ENCODE results near the gene ATP11B. TPM values are rescaled to one million over a fixed set of nuclear protein-coding genes. Genes with fewer than 3 reads are reported as not detected.

ATP11B gene
- total and polyA plus RNA-seq, 2 of the 8 experiments (the other 6 are each of a cell fraction or from before 2014, with no cell fraction given) = 5.1 to 26.5 TPM

GRCh38 chr3:182947888-182948287, 154.6 kb downstream of the ATP11B start:
- Histone ChIP-seq H2BK12ac (ENCODE audit: low read depth, low read length) (no peak overlapping the region), H3K9me3 (ENCODE audit: insufficient read depth in 2 of 2, low read depth in 1 of 2, low read length in 1 of 2) (peaks cover 0 to 4% of the 10 kb centered on the region in 2 experiments; a peak in 1 of 4 replicates), H3K36me3 (ENCODE audit: control insufficient read depth in 2 of 4, insufficient read depth in 4 of 4, low read length in 3 of 4) (peaks cover 0 to 18% (median 5%) of the 10 kb centered on the region in 4 experiments; a peak in 4 of 8 replicates), H3K4me1 (replicated peaks in 1 of 4; ENCODE audit: control insufficient read depth in 3 of 4, insufficient read depth in 4 of 4, low read length in 3 of 4) (peaks cover 0 to 4% (median 0%) of the 10 kb centered on the region in 4 experiments; a peak in 3 of 7 replicates), H2AFZ (ENCODE audit: low read length) (no peak overlapping the region), H3K18ac (ENCODE audit: extremely low read depth, low read length) (no peak overlapping the region), H3K23me2 (ENCODE audit: low read depth, low read length) (no peaks in the 10 kb centered on the region), H3K27ac (ENCODE audit: low read depth, low read length) (no peak overlapping the region), H3K23ac (ENCODE audit: insufficient read length) (no peak overlapping the region), H4K91ac (replicated peaks; ENCODE audit: insufficient read length, low read length) (no peak overlapping the region), H3K9ac (replicated peaks in 1 of 4; ENCODE audit: extremely low read depth in 1 of 4, low read depth in 3 of 4, low read length in 3 of 4) (no peak overlapping the region), H3K14ac (ENCODE audit: insufficient read length) (no peak overlapping the region), H2BK20ac (ENCODE audit: low read length) (no peak overlapping the region), H3K4me3 (ENCODE audit: extremely low read depth in 1 of 4, insufficient read depth in 2 of 4, low read depth in 3 of 4, low read length in 4 of 4) (no peak overlapping the region), H2AK5ac (ENCODE audit: low read depth, low read length) (no peak overlapping the region), H3K56ac (replicated peaks; ENCODE audit: insufficient read length, low read depth, low read length) (no peak overlapping the region), H4K5ac (ENCODE audit: insufficient read length, low read depth, low read length) (no peak overlapping the region), H3K79me1 (ENCODE audit: low read depth, low read length) (no peaks in the 10 kb centered on the region), H2BK15ac (ENCODE audit: low read length) (no peak overlapping the region), H2BK5ac (ENCODE audit: low read depth, low read length) (no peak overlapping the region), H3K79me2 (ENCODE audit: control insufficient read depth in 1 of 2, insufficient read depth in 2 of 2, low read length in 2 of 2) (no peaks in the 10 kb centered on the region), H3K27me3 (replicated peaks in 1 of 4; ENCODE audit: control insufficient read depth in 3 of 4, extremely low read depth in 1 of 4, insufficient read depth in 3 of 4, low read length in 3 of 4) (no peaks in the 10 kb centered on the region), H3K4me2 (ENCODE audit: insufficient read depth in 1 of 2, low read depth in 2 of 2, low read length in 2 of 2) (no peak overlapping the region), H4K20me1 (replicated peaks in 1 of 2; ENCODE audit: control insufficient read depth in 1 of 2, insufficient read depth in 2 of 2, low read length in 2 of 2) (no peaks in the 10 kb centered on the region), H4K8ac (ENCODE audit: extremely low read depth, insufficient read depth, low read length) (no peak overlapping the region), H3K4ac (replicated peaks; ENCODE audit: insufficient read length, low read depth, low read length) (no peak overlapping the region), H2BK120ac (replicated peaks; ENCODE audit: low read depth, low read length) (no peak overlapping the region)
- ChIA-PET CTCF (ENCODE audit: partially characterized antibody) (interaction anchor here (0.6 to 2.8 kb wide), 2 partner anchors 38 to 84 kb away, joined by 3 to 6 read pairs; no protein-coding TSS in a partner anchor), POLR2A (ENCODE audit: partially characterized antibody) (no interaction called here)
- DNase-seq (ENCODE audit: low read depth in 1 of 2, low spot score in 2 of 2) (no peak), FAIRE-seq (no peak)
- no peak for TF ChIP-seq JUN (IDR thresholded peaks at IDR 0.05; ENCODE audit: low read depth, low read length)
- TF ChIP-seq TAF7 (optimal IDR thresholded peaks at IDR 0.05; ENCODE audit: borderline replicate concordance, low read depth, low read length) = peak; percentile 28
- no peak for TF ChIP-seq ASH2L (IDR thresholded peaks at IDR 0.05; ENCODE audit: low read length)
- 0 out of 4 replicates have a peak, but pooled peaks of 1 of the 3 experiments have one; percentile 9 for TF ChIP-seq CTCF (IDR thresholded peaks at IDR 0.05; ENCODE audit: control extremely low read depth in 1 of 3, insufficient read depth in 1 of 3, low read depth in 1 of 3, low read length in 3 of 3)
- no peak for TF ChIP-seq BRCA1 (IDR thresholded peaks at IDR 0.05; ENCODE audit: low read depth, low read length)
- no peak for TF ChIP-seq RXRA (IDR thresholded peaks at IDR 0.05; ENCODE audit: insufficient read depth, low read depth, low read length)
- TF ChIP-seq MAX (IDR thresholded peaks at IDR 0.05) = no peak
- TF ChIP-seq RNF2 (IDR thresholded peaks at IDR 0.05; ENCODE audit: borderline replicate concordance, low read depth, low read length, missing control alignments, poor library complexity, severe bottlenecking) = no peak
- TF ChIP-seq SP1 (IDR thresholded peaks at IDR 0.05; ENCODE audit: low read depth, low read length) = no peak
- no peak for TF ChIP-seq PHF8 (conservative IDR thresholded peaks at IDR 0.05; ENCODE audit: low read depth, low read length)

All from H1 (cell line).